Astrocyte (in vitro differentiated cells and primary cell): ENCODE data around the gene KIRREL3. TPM values are rescaled to one million over a fixed set of nuclear protein-coding genes. Genes with fewer than 3 reads are reported as not detected.

Experiments
- DNase-seq: peaks from one replicate; pipeline ENCODE4 v3.0.0-alpha.2; 2010; ENCODE audit warnings: low read depth
- FAIRE-seq: peaks from 2 replicates; lab custom pipeline; 2011; peaks lifted over from hg19 to GRCh38; lab: Jason Lieb, UNC
- H2AFZ ChIP-seq: 2 replicates; pipeline ENCODE4 v1.6.0; 2012; ENCODE audit warnings: low read depth, low read length, inconsistent platforms
- H3K27ac ChIP-seq: 2 replicates; pipeline ENCODE4 v1.5.1; 2011; ENCODE audit warnings: low read depth, low read length, inconsistent platforms
- H3K27me3 ChIP-seq: 2 replicates; pipeline ENCODE4 v1.6.0; 2011; ENCODE audit warnings: low read length, inconsistent platforms; ENCODE audit not compliant: insufficient read depth
- H3K36me3 ChIP-seq: 2 replicates; pipeline ENCODE4 v1.5.1; 2011; ENCODE audit warnings: low read length, inconsistent platforms; ENCODE audit not compliant: insufficient read depth
- H3K4me1 ChIP-seq: 2 replicates; pipeline ENCODE4 v1.5.1; 2011; ENCODE audit warnings: low read length, inconsistent platforms; ENCODE audit not compliant: insufficient read depth
- H3K4me2 ChIP-seq: 2 replicates; pipeline ENCODE4 v1.6.0; 2012; ENCODE audit warnings: low read length, inconsistent platforms
- H3K4me3 ChIP-seq: 2 replicates; pipeline ENCODE4 v1.5.1; 2011; ENCODE audit warnings: low read depth, mild to moderate bottlenecking, low read length, inconsistent platforms; ENCODE audit not compliant: insufficient read depth
- H3K79me2 ChIP-seq: 2 replicates; pipeline ENCODE4 v1.6.0; 2012; ENCODE audit warnings: mild to moderate bottlenecking, low read length, inconsistent platforms; ENCODE audit not compliant: insufficient read depth
- H3K9ac ChIP-seq: 2 replicates; pipeline ENCODE4 v1.6.0; 2012; ENCODE audit warnings: mild to moderate bottlenecking, low read length, inconsistent platforms
- H3K9me3 ChIP-seq: 2 replicates; pipeline ENCODE4 v1.5.1; 2012; ENCODE audit warnings: low read depth, mild to moderate bottlenecking, low read length, inconsistent platforms; ENCODE audit not compliant: insufficient read depth
- H4K20me1 ChIP-seq: 2 replicates; pipeline ENCODE4 v1.6.0; 2012; ENCODE audit warnings: low read length, inconsistent platforms; ENCODE audit not compliant: insufficient read depth
- H3K27ac Mint-ChIP-seq: one replicate; pipeline ENCODE4 v1.8.0; 2021; ENCODE audit warnings: mild to moderate bottlenecking, mixed read lengths; ENCODE audit not compliant: unreplicated experiment
- H3K27me3 Mint-ChIP-seq: one replicate; pipeline ENCODE4 v1.8.0; 2021; ENCODE audit warnings: low read depth, mixed read lengths; ENCODE audit not compliant: unreplicated experiment
- H3K36me3 Mint-ChIP-seq: one replicate; pipeline ENCODE4 v1.8.0; 2021; ENCODE audit warnings: low read depth, mixed read lengths; ENCODE audit not compliant: unreplicated experiment
- H3K4me1 Mint-ChIP-seq: one replicate; pipeline ENCODE4 v1.8.0; 2021; ENCODE audit warnings: low read depth, mixed read lengths; ENCODE audit not compliant: unreplicated experiment
- H3K4me3 Mint-ChIP-seq: one replicate; pipeline ENCODE4 v1.8.0; 2021; ENCODE audit warnings: mild to moderate bottlenecking, moderate library complexity, mixed read lengths; ENCODE audit not compliant: unreplicated experiment
- H3K9me3 Mint-ChIP-seq: one replicate; pipeline ENCODE4 v1.8.0; 2021; ENCODE audit warnings: mild to moderate bottlenecking, mixed read lengths; ENCODE audit not compliant: unreplicated experiment
- CTCF ChIP-seq: IDR thresholded peaks from 2 replicates; pipeline ENCODE4 v1.5.1; 2011; ENCODE audit warnings: low read depth, mild to moderate bottlenecking, inconsistent platforms, low read length, moderate library complexity; ENCODE audit not compliant: insufficient read depth
- EZH2 ChIP-seq: IDR thresholded peaks from 2 replicates; pipeline ENCODE4 v1.6.1; 2012; ENCODE audit warnings: mild to moderate bottlenecking, low read length, inconsistent platforms; ENCODE audit not compliant: insufficient read depth
- total RNA-seq: library from RNA; stranded (reverse); gene quantifications from 2 replicates; pipeline ENCODE4 v1.2.1, GENCODE V29; 2021

KIRREL3 gene
- total RNA-seq, 1 donor from 2014 or later, result 0.91 TPM

GRCh38 chr11:126426106-126426505 is 574.5 kb downstream of the KIRREL3 start:
- DNase-seq, result no peak
- no peak overlapping the region for H3K27ac ChIP-seq
- H3K27me3 ChIP-seq, result no peaks in the 10 kb centered on the region
- H3K9me3 ChIP-seq, result no peaks in the 10 kb centered on the region
- TF ChIP-seq EZH2 (no peak), CTCF (no peak)
- H2AFZ ChIP-seq, result no peak overlapping the region
- peaks cover 4% of the 10 kb centered on the region for H3K4me1 Mint-ChIP-seq
- peaks cover 10% of the 10 kb centered on the region for H3K27me3 Mint-ChIP-seq
- H3K4me2 ChIP-seq, result no peak overlapping the region
- H3K4me3 ChIP-seq, result no peak overlapping the region
- FAIRE-seq, result no peak
- H3K4me1 ChIP-seq, result no peaks in the 10 kb centered on the region
- no peaks in the 10 kb centered on the region for H3K9me3 Mint-ChIP-seq
- H4K20me1 ChIP-seq, result no peaks in the 10 kb centered on the region
- H3K27ac Mint-ChIP-seq, result no peak overlapping the region
- H3K36me3 ChIP-seq, result no peaks in the 10 kb centered on the region
- H3K9ac ChIP-seq, result no peak overlapping the region
- no peaks in the 10 kb centered on the region for H3K79me2 ChIP-seq
- no peak overlapping the region for H3K4me3 Mint-ChIP-seq
- peaks cover 6% of the 10 kb centered on the region for H3K36me3 Mint-ChIP-seq

GRCh38 chr11:126424471-126425039 is 576.0 kb downstream of the KIRREL3 start:
- H3K4me2 ChIP-seq, result no peak overlapping the region
- no peaks in the 10 kb centered on the region for H3K36me3 ChIP-seq
- H3K9ac ChIP-seq, result no peak overlapping the region
- H3K9me3 ChIP-seq, result no peaks in the 10 kb centered on the region
- Mint-ChIP-seq H3K4me3 (no peak overlapping the region), H3K27me3 (peaks cover 10% of the 10 kb centered on the region), H3K9me3 (no peaks in the 10 kb centered on the region), H3K4me1 (peaks cover 9% of the 10 kb centered on the region), H3K36me3 (peaks cover 7% of the 10 kb centered on the region), H3K27ac (no peak overlapping the region)
- DNase-seq (no peak), FAIRE-seq (no peak)
- H4K20me1 ChIP-seq, result no peaks in the 10 kb centered on the region
- H3K27ac ChIP-seq, result no peak overlapping the region
- no peaks in the 10 kb centered on the region for H3K27me3 ChIP-seq
- TF ChIP-seq CTCF (no peak), EZH2 (no peak)
- H3K4me3 ChIP-seq, result no peak overlapping the region
- H2AFZ ChIP-seq, result no peak overlapping the region
- H3K79me2 ChIP-seq, result no peaks in the 10 kb centered on the region
- H3K4me1 ChIP-seq, result no peaks in the 10 kb centered on the region

- Histone ChIP-seq H4K20me1 (no peaks in the 10 kb centered on the region), H3K4me1 (no peaks in the 10 kb centered on the region), H3K27me3 (no peaks in the 10 kb centered on the region), H3K79me2 (no peaks in the 10 kb centered on the region), H2AFZ (no peak overlapping the region), H3K9ac (no peak overlapping the region), H3K27ac (no peak overlapping the region), H3K4me3 (no peak overlapping the region), H3K36me3 (no peaks in the 10 kb centered on the region), H3K4me2 (no peak overlapping the region), H3K9me3 (no peaks in the 10 kb centered on the region)
- H3K9me3 Mint-ChIP-seq, result no peaks in the 10 kb centered on the region
- FAIRE-seq (no peak), DNase-seq (no peak)
- peaks cover 10% of the 10 kb centered on the region for H3K27me3 Mint-ChIP-seq
- H3K27ac Mint-ChIP-seq, result no peak overlapping the region
- H3K36me3 Mint-ChIP-seq, result peaks cover 7% of the 10 kb centered on the region
- H3K4me3 Mint-ChIP-seq, result no peak overlapping the region
- H3K4me1 Mint-ChIP-seq, result peaks cover 9% of the 10 kb centered on the region
- TF ChIP-seq CTCF, result no peak
- TF ChIP-seq EZH2, result no peak
Observed at GRCh38 chr11:126423743-126424142, 576.8 kb downstream of the KIRREL3 start.
